Adrenal gland (tissue), 5 donors: Measurements from ENCODE around the gene CRISPLD2.

Experiments
- CTCF ChIP-seq, 6 experiments: fragments of 450-650 bp in 4 of 6; fragments of 200-600 bp in 2 of 6; sonication (generic) in 1 of 6; IDR thresholded peaks; 1 replicate in 5 of 6; 2 replicates in 1 of 6; pipeline versions ENCODE4 v1.5.1 to v1.8.0; 2016 to 2021; ENCODE audit warnings: antibody characterized with exemption in 6 of 6, mild to moderate bottlenecking in 2 of 6, moderate library complexity in 1 of 6
- POLR2A ChIP-seq, 2 donors: fragments of 450-650 bp; IDR thresholded peaks; one replicate each; pipeline ENCODE4 v1.6.1; 2017; ENCODE audit warnings: antibody characterized with exemption in 2 of 2, mild to moderate bottlenecking in 2 of 2, moderate library complexity in 1 of 2
- donor health status: DM: no; HTN: no; CAD: no.

- TF ChIP-seq CTCF (IDR thresholded peaks at IDR 0.05) = no peak
- TF ChIP-seq POLR2A (IDR thresholded peaks at IDR 0.05) = no peak
Observed at GRCh38 chr16:84823926-84824325, 4.1 kb downstream of the CRISPLD2 start.
